Right lung (tissue), 5 donors: ENCODE data around the gene DNAJC18. TPM values are rescaled to one million over a fixed set of nuclear protein-coding genes. Genes with fewer than 3 reads are reported as not detected.
"Not testable (repeated sequence)": the region's sequence is repeated elsewhere in the genome, so short reads cannot be mapped to it uniquely, and the experiment has no call there.

Experiments used
- DNase-seq, 2 donors: peaks; one replicate each; pipeline ENCODE4 v3.0.0-alpha.2; 2013
- polyA plus RNA-seq, 5 donors: library from polyadenylated mRNA; unstranded; fragments of 120-200 nt; gene quantifications; one replicate each; pipeline versions ENCODE4 v1.2.1 to v1.2.3, GENCODE V29; 2013; ENCODE audit warnings: inconsistent platforms in 1 of 5, low replicate concordance in 1 of 5; ENCODE audit not compliant: insufficient read length in 5 of 5, insufficient read depth in 1 of 5

The DNAJC18 gene
- polyA plus RNA-seq, 5 donors, result 23.6 to 40.4 (median 34.2) TPM

GRCh38 chr5:139462586-139463276 lies 23.4 kb upstream of the DNAJC18 start, which contains the start of gene ECSCR:
Gene ECSCR, minus strand, starts transcription at chr5:139462743. Its CDS starts 73 bp downstream, at chr5:139462670.
- no peak for DNase-seq

- DNase-seq, result no peak
Observed at GRCh38 chr5:139461698-139462097, 22.4 kb upstream of the DNAJC18 start.

- no peak for DNase-seq
Observed at GRCh38 chr5:139461176-139461575, 21.9 kb upstream of the DNAJC18 start.

GRCh38 chr5:139460455-139460854 lies 21.1 kb upstream of the DNAJC18 start:
- DNase-seq, result no peak

- no peak for DNase-seq
Observed at GRCh38 chr5:139459451-139459934, 20.2 kb upstream of the DNAJC18 start.

GRCh38 chr5:139458580-139459407 lies 19.5 kb upstream of the DNAJC18 start:
- no peak for DNase-seq

- DNase-seq, result no peak
Observed at GRCh38 chr5:139457653-139458306, 18.5 kb upstream of the DNAJC18 start.

GRCh38 chr5:139457241-139457640 lies 17.9 kb upstream of the DNAJC18 start:
- no peak for DNase-seq

GRCh38 chr5:139456776-139457175 lies 17.5 kb upstream of the DNAJC18 start:
- no peak for DNase-seq

- no peak for DNase-seq
Observed at GRCh38 chr5:139454568-139455290, 15.4 kb upstream of the DNAJC18 start.

- DNase-seq, result no peak
Observed at GRCh38 chr5:139453683-139454567, 14.6 kb upstream of the DNAJC18 start.

GRCh38 chr5:139451878-139452660 lies 12.7 kb upstream of the DNAJC18 start:
- no peak for DNase-seq

- DNase-seq, result no peak
Observed at GRCh38 chr5:139451176-139451575, 11.9 kb upstream of the DNAJC18 start.

- no peak for DNase-seq
Observed at GRCh38 chr5:139446956-139447779, 7.8 kb upstream of the DNAJC18 start.

- DNase-seq, result peak in 1 of 2 donors; percentile 33
Observed at GRCh38 chr5:139445325-139446170, 6.2 kb upstream of the DNAJC18 start.

- DNase-seq, result no peak
Observed at GRCh38 chr5:139443831-139444453, 4.6 kb upstream of the DNAJC18 start.

- DNase-seq, result not testable (repeated sequence)
Observed at GRCh38 chr5:139440416-139440815, 1.1 kb upstream of the DNAJC18 start.

GRCh38 chr5:139438707-139439012 lies 665 bp downstream of the DNAJC18 start:
- DNase-seq, result no peak
